MCF 10A (cell line): ENCODE measurements around the gene DAB1. TPM values are rescaled to one million over a fixed set of nuclear protein-coding genes. Genes with fewer than 3 reads are reported as not detected.

Experiments
- BruUV-seq: library from RNA; stranded (reverse); fragments of 400-500 nt; replicated peaks from 2 replicates; lab custom pipeline; 2021; lab: Mats Ljungman, UMichigan
- CTCF ChIA-PET: fragments of 300-600 bp; sonication (Branson Sonifier 250); formaldehyde crosslinking; extraction: SDS; loops from one replicate; lab custom pipeline; 2021; ENCODE audit warnings: antibody characterized with exemption, inconsistent platforms; lab: Yijun Ruan, JAX
- POLR2A ChIA-PET: fragments of 300-600, 350-650 bp; sonication (Branson Sonifier 250); formaldehyde crosslinking; extraction: SDS; loops from one replicate; lab custom pipeline; 2020; ENCODE audit warnings: antibody characterized with exemption, inconsistent platforms; lab: Yijun Ruan, JAX
- DNase-seq: peaks from one replicate; pipeline ENCODE4 v3.0.0-alpha.2; 2018; ENCODE audit not compliant: unreplicated experiment
- H3K27ac Mint-ChIP-seq: one replicate; pipeline ENCODE4 v1.8.0; 2022; ENCODE audit warnings: mild to moderate bottlenecking, low read depth, mixed read lengths; ENCODE audit not compliant: unreplicated experiment
- H3K27me3 Mint-ChIP-seq: one replicate; pipeline ENCODE4 v1.8.0; 2022; ENCODE audit warnings: mixed read lengths; ENCODE audit not compliant: insufficient read depth, unreplicated experiment
- H3K36me3 Mint-ChIP-seq: one replicate; pipeline ENCODE4 v1.8.0; 2022; ENCODE audit warnings: mild to moderate bottlenecking, moderate library complexity, mixed read lengths; ENCODE audit not compliant: insufficient read depth, unreplicated experiment
- H3K4me1 Mint-ChIP-seq: one replicate; pipeline ENCODE4 v1.8.0; 2022; ENCODE audit warnings: mixed read lengths; ENCODE audit not compliant: insufficient read depth, unreplicated experiment
- H3K4me3 Mint-ChIP-seq: one replicate; pipeline ENCODE4 v1.8.0; 2022; ENCODE audit warnings: mild to moderate bottlenecking, moderate library complexity, mixed read lengths; ENCODE audit not compliant: unreplicated experiment
- H3K9me3 Mint-ChIP-seq: one replicate; pipeline ENCODE4 v1.8.0; 2022; ENCODE audit warnings: mixed read lengths; ENCODE audit not compliant: unreplicated experiment
- CTCF ChIP-seq: fragments of 200-600 bp; IDR thresholded peaks from one replicate; pipeline ENCODE4 v1.8.0; 2022; ENCODE audit warnings: antibody characterized with exemption, mild to moderate bottlenecking; ENCODE audit not compliant: unreplicated experiment
- intact Hi-C: fragments of 100-400 bp; cut with micrococcal nuclease; formaldehyde crosslinking; loops from 2 replicates; pipeline ENCODE4 v1.14.1; 2022
- total RNA-seq: library from RNA; stranded (reverse); gene quantifications from 2 replicates; pipeline ENCODE4 v1.2.3, GENCODE V29; 2022

The DAB1 gene
- total RNA-seq, 1 experiment from 2014 or later = not detected

- no peak for DNase-seq
- Mint-ChIP-seq H3K36me3 (no peaks in the 10 kb centered on the region), H3K9me3 (no peaks in the 10 kb centered on the region), H3K4me3 (no peak overlapping the region), H3K27me3 (no peaks in the 10 kb centered on the region), H3K4me1 (peaks cover 1% of the 10 kb centered on the region), H3K27ac (no peak overlapping the region)
- no peak for TF ChIP-seq CTCF
- POLR2A ChIA-PET = interaction anchor here (0.7 kb wide), 1 partner anchor 18 kb away, joined by 3 read pairs; no protein-coding TSS in a partner anchor
- intact Hi-C loops = no loop called here
- CTCF ChIA-PET = interaction anchor here (0.7 to 1.2 kb wide), 2 partner anchors 23 kb away, joined by 3 read pairs; no protein-coding TSS in a partner anchor
- BruUV-seq = no TSS peak
Measured at GRCh38 chr1:57248830-57249229, 175.0 kb downstream of the DAB1 start.

GRCh38 chr1:57238233-57238781 lies 185.6 kb downstream of the DAB1 start:
- ChIA-PET POLR2A (interaction anchor here (0.5 kb wide), 1 partner anchor 754 kb away, joined by 3 read pairs; no protein-coding TSS in a partner anchor), CTCF (no interaction called here)
- H3K27ac Mint-ChIP-seq = no peak overlapping the region
- no peak for DNase-seq
- BruUV-seq = no TSS peak
- intact Hi-C loops = no loop called here
- no peak for TF ChIP-seq CTCF
- no peak overlapping the region for H3K4me3 Mint-ChIP-seq
- H3K4me1 Mint-ChIP-seq = no peaks in the 10 kb centered on the region
- H3K36me3 Mint-ChIP-seq = no peaks in the 10 kb centered on the region
- H3K27me3 Mint-ChIP-seq = no peaks in the 10 kb centered on the region
- no peaks in the 10 kb centered on the region for H3K9me3 Mint-ChIP-seq

GRCh38 chr1:57235730-57236510 lies 187.9 kb downstream of the DAB1 start:
- Mint-ChIP-seq H3K36me3 (no peaks in the 10 kb centered on the region), H3K4me1 (no peaks in the 10 kb centered on the region), H3K27ac (no peak overlapping the region), H3K27me3 (no peaks in the 10 kb centered on the region), H3K9me3 (no peaks in the 10 kb centered on the region), H3K4me3 (no peak overlapping the region)
- intact Hi-C loops = no loop called here
- no peak for DNase-seq
- BruUV-seq = no TSS peak
- CTCF ChIA-PET = interaction anchor here (0.6 kb wide), 1 partner anchor 89 kb away, joined by 3 read pairs; no protein-coding TSS in a partner anchor
- no peak for TF ChIP-seq CTCF
- POLR2A ChIA-PET = no interaction called here

GRCh38 chr1:57234459-57234858 lies 189.4 kb downstream of the DAB1 start:
- Mint-ChIP-seq H3K4me3 (no peak overlapping the region), H3K9me3 (no peaks in the 10 kb centered on the region), H3K4me1 (no peaks in the 10 kb centered on the region), H3K36me3 (no peaks in the 10 kb centered on the region), H3K27me3 (no peaks in the 10 kb centered on the region), H3K27ac (no peak overlapping the region)
- no peak for DNase-seq
- ChIA-PET POLR2A (no interaction called here), CTCF (interaction anchor here (1.2 kb wide), 1 partner anchor 17 kb away, joined by 3 read pairs; no protein-coding TSS in a partner anchor)
- BruUV-seq = no TSS peak
- TF ChIP-seq CTCF = no peak
- intact Hi-C loops = no loop called here
